ENCODE data around the gene RECQL5. TPM values are rescaled to one million over a fixed set of nuclear protein-coding genes. Genes with fewer than 3 reads are reported as not detected.

Gene RECQL5
- total and polyA plus RNA-seq, 2 donors (not counting 1 experiment from before 2014, with no cell fraction given), result 8.4 to 26.3 TPM

- TF ChIP-seq EZH2 (IDR thresholded peaks at IDR 0.05; ENCODE audit: low read length, missing control alignments), result no peak
- TF ChIP-seq, protein P1, sequence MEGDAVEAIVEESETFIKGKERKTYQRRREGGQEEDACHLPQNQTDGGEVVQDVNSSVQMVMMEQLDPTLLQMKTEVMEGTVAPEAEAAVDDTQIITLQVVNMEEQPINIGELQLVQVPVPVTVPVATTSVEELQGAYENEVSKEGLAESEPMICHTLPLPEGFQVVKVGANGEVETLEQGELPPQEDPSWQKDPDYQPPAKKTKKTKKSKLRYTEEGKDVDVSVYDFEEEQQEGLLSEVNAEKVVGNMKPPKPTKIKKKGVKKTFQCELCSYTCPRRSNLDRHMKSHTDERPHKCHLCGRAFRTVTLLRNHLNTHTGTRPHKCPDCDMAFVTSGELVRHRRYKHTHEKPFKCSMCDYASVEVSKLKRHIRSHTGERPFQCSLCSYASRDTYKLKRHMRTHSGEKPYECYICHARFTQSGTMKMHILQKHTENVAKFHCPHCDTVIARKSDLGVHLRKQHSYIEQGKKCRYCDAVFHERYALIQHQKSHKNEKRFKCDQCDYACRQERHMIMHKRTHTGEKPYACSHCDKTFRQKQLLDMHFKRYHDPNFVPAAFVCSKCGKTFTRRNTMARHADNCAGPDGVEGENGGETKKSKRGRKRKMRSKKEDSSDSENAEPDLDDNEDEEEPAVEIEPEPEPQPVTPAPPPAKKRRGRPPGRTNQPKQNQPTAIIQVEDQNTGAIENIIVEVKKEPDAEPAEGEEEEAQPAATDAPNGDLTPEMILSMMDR (conservative IDR thresholded peaks at IDR 0.05 in 1 of 2, IDR thresholded peaks at IDR 0.05 in 1 of 2; ENCODE audit: low read depth in 1 of 2, low read length in 2 of 2), result no peak
- Histone ChIP-seq H3K27me3 (ENCODE audit: control insufficient read depth, insufficient read depth, low read length) (no peaks in the 10 kb centered on the region), H3K9me3 (ENCODE audit: control insufficient read depth, insufficient read depth, low read depth, low read length) (no peaks in the 10 kb centered on the region), H3K27ac (ENCODE audit: insufficient read depth, low read length) (no peak overlapping the region), H3K36me3 (ENCODE audit: control insufficient read depth, insufficient read depth, low read length) (no peaks in the 10 kb centered on the region), H4K20me1 (ENCODE audit: control insufficient read depth, extremely low read depth, insufficient read depth, low read length) (no peaks in the 10 kb centered on the region), H3K9ac (ENCODE audit: insufficient read depth, low read length) (no peak overlapping the region), H3K79me2 (ENCODE audit: control insufficient read depth, insufficient read depth, low read length) (no peaks in the 10 kb centered on the region), H2AFZ (ENCODE audit: low read length) (no peak overlapping the region), H3K4me3 (replicated peaks in 1 of 4; ENCODE audit: control extremely low read depth in 1 of 4, insufficient read depth in 1 of 4, low read depth in 3 of 4, low read length in 4 of 4) (no peak overlapping the region), H3K4me2 (ENCODE audit: extremely low read depth, insufficient read depth, low read length) (no peak overlapping the region), H3K4me1 (ENCODE audit: control insufficient read depth, extremely low read depth, insufficient read depth, low read length) (no peaks in the 10 kb centered on the region)
- no peak for DNase-seq (ENCODE audit: low read depth in 2 of 2)
Observed at GRCh38 chr17:75614006-75614405, 52.9 kb downstream of the RECQL5 start.

DNA sequence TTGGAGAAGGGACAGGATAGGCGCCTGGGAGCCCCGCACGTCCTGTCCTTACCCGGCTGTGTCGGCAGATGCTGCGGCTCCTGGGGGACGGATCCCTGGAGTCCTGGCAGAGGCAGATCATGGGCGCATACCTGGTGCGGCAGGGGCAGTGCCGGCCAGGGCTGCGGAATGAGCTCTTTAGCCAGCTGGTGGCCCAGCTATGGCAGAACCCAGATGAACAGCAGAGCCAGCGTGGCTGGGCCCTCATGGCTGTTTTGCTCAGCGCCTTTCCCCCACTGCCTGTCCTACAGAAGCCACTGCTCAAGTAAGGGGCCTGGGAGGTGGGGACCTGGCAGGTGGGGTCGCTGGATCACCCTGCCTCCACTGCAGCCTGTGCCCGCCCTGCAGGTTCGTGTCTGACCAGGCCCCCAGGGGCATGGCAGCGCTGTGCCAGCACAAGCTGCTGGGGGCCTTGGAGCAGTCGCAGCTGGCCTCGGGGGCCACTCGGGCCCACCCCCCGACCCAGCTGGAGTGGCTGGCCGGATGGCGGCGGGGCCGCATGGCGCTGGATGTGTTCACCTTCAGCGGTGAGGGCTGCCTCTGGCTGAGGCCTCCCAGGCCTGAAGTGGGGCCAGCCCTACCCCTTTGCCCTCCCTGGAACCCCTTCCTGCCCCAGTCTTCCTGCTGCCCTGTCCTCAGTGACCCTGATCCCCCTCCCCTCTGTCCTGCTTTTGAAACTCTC lies 53.9 kb downstream of the RECQL5 start:
- Histone ChIP-seq H4K20me1 (ENCODE audit: control insufficient read depth, extremely low read depth, insufficient read depth, low read length) (no peaks in the 10 kb centered on the region), H3K27ac (ENCODE audit: insufficient read depth, low read length) (no peak overlapping the region), H3K36me3 (ENCODE audit: control insufficient read depth, insufficient read depth, low read length) (no peaks in the 10 kb centered on the region), H3K4me3 (replicated peaks in 1 of 4; ENCODE audit: control extremely low read depth in 1 of 4, insufficient read depth in 1 of 4, low read depth in 3 of 4, low read length in 4 of 4) (no peak overlapping the region), H3K9me3 (ENCODE audit: control insufficient read depth, insufficient read depth, low read depth, low read length) (no peaks in the 10 kb centered on the region), H3K27me3 (ENCODE audit: control insufficient read depth, insufficient read depth, low read length) (no peaks in the 10 kb centered on the region), H3K4me2 (ENCODE audit: extremely low read depth, insufficient read depth, low read length) (no peak overlapping the region), H3K9ac (ENCODE audit: insufficient read depth, low read length) (no peak overlapping the region), H2AFZ (ENCODE audit: low read length) (no peak overlapping the region), H3K4me1 (ENCODE audit: control insufficient read depth, extremely low read depth, insufficient read depth, low read length) (no peaks in the 10 kb centered on the region), H3K79me2 (ENCODE audit: control insufficient read depth, insufficient read depth, low read length) (no peaks in the 10 kb centered on the region)
- TF ChIP-seq, protein P1 (conservative IDR thresholded peaks at IDR 0.05 in 1 of 2, IDR thresholded peaks at IDR 0.05 in 1 of 2; ENCODE audit: low read depth in 1 of 2, low read length in 2 of 2), result no peak
- TF ChIP-seq EZH2 (IDR thresholded peaks at IDR 0.05; ENCODE audit: low read length, missing control alignments), result no peak
- no peak for DNase-seq (ENCODE audit: low read depth in 2 of 2)

- no peaks in the 10 kb centered on the region for H4K20me1 ChIP-seq (ENCODE audit: control insufficient read depth, extremely low read depth, insufficient read depth, low read length)
- DNase-seq (ENCODE audit: low read depth in 2 of 2), result no peak
- TF ChIP-seq, protein P1 (conservative IDR thresholded peaks at IDR 0.05 in 1 of 2, IDR thresholded peaks at IDR 0.05 in 1 of 2; ENCODE audit: low read depth in 1 of 2, low read length in 2 of 2), result no peak
- TF ChIP-seq EZH2 (IDR thresholded peaks at IDR 0.05; ENCODE audit: low read length, missing control alignments), result no peak
- no peak overlapping the region for H3K27ac ChIP-seq (ENCODE audit: insufficient read depth, low read length)
- H3K4me1 ChIP-seq (ENCODE audit: control insufficient read depth, extremely low read depth, insufficient read depth, low read length), result no peaks in the 10 kb centered on the region
- no peaks in the 10 kb centered on the region for H3K27me3 ChIP-seq (ENCODE audit: control insufficient read depth, insufficient read depth, low read length)
- H3K36me3 ChIP-seq (ENCODE audit: control insufficient read depth, insufficient read depth, low read length), result no peaks in the 10 kb centered on the region
- H3K4me2 ChIP-seq (ENCODE audit: extremely low read depth, insufficient read depth, low read length), result no peak overlapping the region
- H2AFZ ChIP-seq (ENCODE audit: low read length), result no peak overlapping the region
- no peak overlapping the region for H3K4me3 ChIP-seq (replicated peaks in 1 of 4; ENCODE audit: control extremely low read depth in 1 of 4, insufficient read depth in 1 of 4, low read depth in 3 of 4, low read length in 4 of 4)
- H3K79me2 ChIP-seq (ENCODE audit: control insufficient read depth, insufficient read depth, low read length), result no peaks in the 10 kb centered on the region
- H3K9me3 ChIP-seq (ENCODE audit: control insufficient read depth, insufficient read depth, low read depth, low read length), result no peaks in the 10 kb centered on the region
- H3K9ac ChIP-seq (ENCODE audit: insufficient read depth, low read length), result no peak overlapping the region
Observed at GRCh38 chr17:75611851-75612429, 55.0 kb downstream of the RECQL5 start.

All from fibroblast of lung (primary cell).